Islet precursor cell (in vitro differentiated cells): ENCODE results near the gene SCRT2.

ENCODE experiments used
- DNase-seq: peaks from one replicate; pipeline ENCODE4 v3.0.0-alpha.2; 2018

SCRT2 gene

GRCh38 chr20:623021-623420, 52.6 kb downstream of the SCRT2 start:
- DNase-seq = no peak

- no peak for DNase-seq
Measured at GRCh38 chr20:622161-622560, 53.4 kb downstream of the SCRT2 start.

DNA sequence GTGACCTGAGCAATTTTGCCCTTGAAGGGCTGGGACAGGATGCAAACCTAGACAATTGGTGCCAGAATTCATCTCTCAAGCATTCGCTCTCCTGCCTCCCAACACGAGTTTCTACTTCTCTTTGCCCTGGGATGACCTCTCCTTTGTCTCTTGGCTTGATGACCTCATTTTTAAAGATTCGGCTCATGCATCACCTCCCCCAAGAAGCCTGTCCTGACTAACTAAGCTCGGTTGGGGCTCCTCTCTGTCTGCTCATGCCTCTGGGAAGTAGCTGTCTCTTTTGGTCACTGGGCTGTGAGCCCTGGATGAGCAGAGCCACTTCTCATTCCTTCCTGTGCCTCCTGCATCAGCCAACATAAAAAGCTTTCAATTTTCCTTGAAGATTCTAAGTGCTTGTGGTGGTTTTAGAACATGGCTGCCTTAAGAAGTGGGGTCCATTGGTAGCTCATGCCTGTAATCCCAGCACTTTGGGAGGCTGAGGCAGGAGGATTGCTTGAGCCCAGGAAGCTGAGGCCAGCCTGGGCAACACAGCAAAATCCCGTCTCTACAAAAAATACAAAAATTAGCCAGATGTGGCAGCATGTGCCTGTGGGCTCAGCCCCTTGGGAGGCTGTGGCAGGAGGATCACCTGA, 54.4 kb downstream of the SCRT2 start:
- peak; percentile 82 for DNase-seq

GRCh38 chr20:620246-620645, 55.4 kb downstream of the SCRT2 start:
- no peak for DNase-seq

- peak; percentile 84 for DNase-seq
Measured at GRCh38 chr20:618980-619379, 56.6 kb downstream of the SCRT2 start.

DNA sequence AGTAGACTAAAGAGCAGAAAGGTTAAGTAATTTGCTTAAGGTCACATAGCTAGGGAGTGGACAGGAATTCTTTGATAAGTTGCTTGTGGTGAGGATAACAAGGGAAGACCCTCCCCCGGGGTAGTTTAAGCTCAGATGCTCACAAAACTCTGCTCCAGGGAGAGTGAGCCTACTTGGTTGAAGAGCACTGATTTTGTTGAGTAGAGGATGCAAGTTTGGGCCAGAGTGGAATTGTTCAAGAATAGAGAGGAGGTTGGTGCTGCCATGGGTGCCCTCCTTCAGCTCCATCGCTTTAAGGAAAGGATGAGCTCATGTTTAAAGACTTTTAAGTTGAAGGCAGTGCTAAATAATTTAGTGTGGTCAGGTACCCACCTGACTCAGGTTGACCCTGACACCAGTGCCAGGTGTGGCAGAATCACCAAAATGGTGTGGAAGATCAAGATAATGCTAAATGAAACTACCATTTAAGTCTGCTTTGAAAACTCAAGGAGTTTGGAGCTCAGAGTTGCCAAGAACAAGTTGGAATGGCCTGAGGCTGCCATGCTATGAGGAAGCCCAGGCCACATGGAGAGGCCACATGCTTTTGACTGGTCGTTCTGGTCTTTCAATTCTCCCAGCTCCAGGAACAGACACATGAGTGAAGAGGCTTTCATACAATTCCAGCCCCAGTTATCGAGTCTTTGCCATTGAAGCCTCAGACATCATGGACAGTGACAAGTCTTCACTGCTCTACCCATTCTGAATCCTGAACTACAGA, 57.5 kb downstream of the SCRT2 start:
- DNase-seq = no peak

DNA sequence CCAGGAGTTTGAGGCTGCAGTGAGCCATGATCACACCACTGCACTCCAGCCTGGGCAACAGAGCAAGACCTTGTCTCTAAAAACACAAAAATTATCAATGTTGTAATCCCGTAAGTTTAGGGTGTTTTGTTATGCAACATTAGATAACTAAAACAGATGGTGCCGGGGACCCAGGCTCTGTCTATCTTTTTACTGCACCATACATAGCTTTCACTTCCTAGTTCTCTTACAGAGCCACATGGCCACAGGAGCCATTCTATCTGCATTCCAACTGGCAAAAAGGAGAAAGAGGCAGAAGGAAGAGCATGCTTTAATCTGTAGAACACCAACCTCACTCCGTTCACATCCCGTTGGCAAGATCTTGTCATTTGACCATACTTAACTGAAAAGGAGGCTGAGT, 60.1 kb downstream of the SCRT2 start:
- no peak for DNase-seq

GRCh38 chr20:611843-612185, 63.8 kb downstream of the SCRT2 start:
- DNase-seq = peak; percentile 74
